ENCODE measurements around the gene CYP3A7.
"Not testable (repeated sequence)": the region's sequence is repeated elsewhere in the genome, so short reads cannot be mapped to it uniquely, and the experiment has no call there.

Gene CYP3A7

GRCh38 chr7:99666013-99666395 is 69.0 kb downstream of the CYP3A7 start:
- no peak for DNase-seq (ENCODE audit: low spot score)

- DNase-seq (ENCODE audit: low spot score): no peak
Observed at GRCh38 chr7:99665312-99666012, 69.5 kb downstream of the CYP3A7 start.

- DNase-seq (ENCODE audit: low spot score): not testable (repeated sequence)
Observed at GRCh38 chr7:99657879-99658278, 77.1 kb downstream of the CYP3A7 start.
